OCI-LY3 (cell line): ENCODE results near the gene ALDOC.

Experiments used
- H2AFZ ChIP-seq: fragments of 200-600, 300-600 bp; shearing (Covaris generic); 2 replicates; pipeline ENCODE4 v1.6.0; 2014; ENCODE audit warnings: antibody characterized with exemption, low read depth, low read length
- H3K27ac ChIP-seq: fragments of 200-600, 300-600 bp; sonication (generic); 2 replicates; pipeline ENCODE4 v1.5.1; 2014; ENCODE audit warnings: mild to moderate bottlenecking, low read length, moderate library complexity, mixed read lengths
- H3K27me3 ChIP-seq: fragments of 200-600, 300-600 bp; sonication (generic); 2 replicates; pipeline ENCODE4 v1.6.1; 2014; ENCODE audit warnings: low read depth, low read length, mixed read lengths
- H3K36me3 ChIP-seq: fragments of 200-600, 300-600 bp; sonication (generic); replicated peaks from 2 replicates; pipeline ENCODE3; 2014; ENCODE audit warnings: low read depth, low read length, mixed read lengths
- H3K4me1 ChIP-seq: fragments of 300-600, 200-600 bp; sonication (generic); 2 replicates; pipeline ENCODE4 v1.6.1; 2014; ENCODE audit warnings: low read length, mixed read lengths
- H3K4me2 ChIP-seq: fragments of 200-600, 300-600 bp; sonication (generic); 2 replicates; pipeline ENCODE4 v1.6.1; 2014; ENCODE audit warnings: low read length, mixed read lengths
- H3K4me3 ChIP-seq: fragments of 300-600, 200-600 bp; sonication (generic); 2 replicates; pipeline ENCODE4 v1.5.1; 2014; ENCODE audit warnings: antibody characterized with exemption, mild to moderate bottlenecking, low read length, moderate library complexity
- H3K79me2 ChIP-seq: fragments of 300-600, 200-600 bp; shearing (Covaris generic); 2 replicates; pipeline ENCODE4 v1.6.1; 2014; ENCODE audit warnings: mild to moderate bottlenecking, low read length, mixed read lengths
- H3K9ac ChIP-seq: fragments of 300-600, 200-600 bp; shearing (Covaris generic); 2 replicates; pipeline ENCODE4 v1.6.0; 2014; ENCODE audit warnings: mild to moderate bottlenecking, low read length, moderate library complexity
- H3K9me3 ChIP-seq: fragments of 200-600, 300-600 bp; shearing (Covaris generic); 2 replicates; pipeline ENCODE4 v1.6.1; 2014; ENCODE audit warnings: low read length, mixed read lengths; ENCODE audit not compliant: insufficient read depth
- H4K20me1 ChIP-seq: fragments of 200-600, 300-600 bp; sonication (generic); 2 replicates; pipeline ENCODE4 v1.6.1; 2016; ENCODE audit warnings: low read length, mixed read lengths; ENCODE audit not compliant: insufficient read depth
- CTCF ChIP-seq: fragments of 200-600, 300-600 bp; sonication (generic); IDR thresholded peaks from 2 replicates; pipeline ENCODE4 v1.5.1; 2014; ENCODE audit warnings: antibody characterized with exemption, low read length, low read depth
- EZH2phosphoT487 ChIP-seq: fragments of 200-600 bp; shearing (Covaris generic); IDR thresholded peaks from 2 replicates; pipeline ENCODE4 v1.6.1; 2018; ENCODE audit warnings: antibody characterized with exemption, mixed run types, low read depth

The ALDOC gene

GRCh38 chr17:28576758-28577465 lies at the start of gene ALDOC:
ALDOC (minus strand) TSS chr17:28576895; CDS start chr17:28575532, 1,363 bp downstream.
- Histone ChIP-seq H4K20me1 (peaks cover 5% of the 10 kb centered on the region; the same call in 1 of the 2 replicates), H2AFZ (0 out of 2 replicates have a peak within 1 kb of the TSS, but pooled peaks have one; percentile 31), H3K9ac (peak within 1 kb of the TSS; percentile 48; the same call in 1 of the 2 replicates), H3K4me1 (peaks cover 42% of the 10 kb centered on the region), H3K27ac (peak within 1 kb of the TSS; percentile 44), H3K4me3 (peak within 1 kb of the TSS; percentile 76), H3K79me2 (no peaks in the 10 kb centered on the region), H3K27me3 (no peaks in the 10 kb centered on the region), H3K36me3 (peaks cover 76% of the 10 kb centered on the region), H3K4me2 (peak within 1 kb of the TSS; percentile 68), H3K9me3 (no peaks in the 10 kb centered on the region)
- TF ChIP-seq EZH2phosphoT487 (no peak), CTCF (no peak)

GRCh38 chr17:28624148-28624547 lies 47.5 kb upstream of the ALDOC start:
- no peak overlapping the region for H3K4me2 ChIP-seq
- H3K79me2 ChIP-seq: no peaks in the 10 kb centered on the region; the same call in 1 of the 2 replicates
- no peaks in the 10 kb centered on the region for H3K4me1 ChIP-seq
- H3K9ac ChIP-seq: no peak overlapping the region
- H3K27ac ChIP-seq: no peak overlapping the region
- H2AFZ ChIP-seq: no peak overlapping the region
- H4K20me1 ChIP-seq: no peaks in the 10 kb centered on the region
- TF ChIP-seq EZH2phosphoT487 (no peak), CTCF (no peak)
- peaks cover 70% of the 10 kb centered on the region for H3K36me3 ChIP-seq
- H3K9me3 ChIP-seq: no peaks in the 10 kb centered on the region
- no peak overlapping the region for H3K4me3 ChIP-seq
- no peaks in the 10 kb centered on the region for H3K27me3 ChIP-seq

GRCh38 chr17:28623696-28624095 lies 47.0 kb upstream of the ALDOC start:
- no peak for TF ChIP-seq CTCF
- no peaks in the 10 kb centered on the region for H3K9me3 ChIP-seq
- no peak overlapping the region for H3K9ac ChIP-seq
- H3K79me2 ChIP-seq: no peaks in the 10 kb centered on the region; the same call in 1 of the 2 replicates
- H4K20me1 ChIP-seq: no peaks in the 10 kb centered on the region
- H3K27me3 ChIP-seq: no peaks in the 10 kb centered on the region
- no peak overlapping the region for H3K4me3 ChIP-seq
- no peak overlapping the region for H2AFZ ChIP-seq
- peaks cover 74% of the 10 kb centered on the region for H3K36me3 ChIP-seq
- no peak overlapping the region for H3K4me2 ChIP-seq
- H3K4me1 ChIP-seq: no peaks in the 10 kb centered on the region
- no peak overlapping the region for H3K27ac ChIP-seq

- no peaks in the 10 kb centered on the region for H3K79me2 ChIP-seq
- H3K9ac ChIP-seq: no peak overlapping the region
- no peaks in the 10 kb centered on the region for H3K9me3 ChIP-seq
- no peaks in the 10 kb centered on the region for H3K27me3 ChIP-seq
- H3K27ac ChIP-seq: no peak overlapping the region
- H3K4me3 ChIP-seq: no peak overlapping the region
- no peak overlapping the region for H3K4me2 ChIP-seq
- TF ChIP-seq CTCF (no peak), EZH2phosphoT487 (no peak)
- H3K4me1 ChIP-seq: no peaks in the 10 kb centered on the region
- H3K36me3 ChIP-seq: peaks cover 75% of the 10 kb centered on the region
- H4K20me1 ChIP-seq: no peaks in the 10 kb centered on the region
- no peak overlapping the region for H2AFZ ChIP-seq
Measured at GRCh38 chr17:28622186-28622585, 45.5 kb upstream of the ALDOC start.
